Measurements from ENCODE around the gene TMEM11.

- TF ChIP-seq CTCF (IDR thresholded peaks at IDR 0.05): no peak
- TF ChIP-seq TCF7L2 (IDR thresholded peaks at IDR 0.05; ENCODE audit: low read depth, low read length): no peak
- TF ChIP-seq REST (IDR thresholded peaks at IDR 0.05; ENCODE audit: insufficient read depth in 1 of 2, low read depth in 2 of 2, low read length in 1 of 2): no peak
Measured at GRCh38 chr17:21209511-21210175, 4.3 kb downstream of the TMEM11 start.
